ENCODE results near the gene RSRP1.
A peak's percentile ranks its signal among the peaks of the same experiment; 100 is the strongest.

RSRP1 gene

DNA sequence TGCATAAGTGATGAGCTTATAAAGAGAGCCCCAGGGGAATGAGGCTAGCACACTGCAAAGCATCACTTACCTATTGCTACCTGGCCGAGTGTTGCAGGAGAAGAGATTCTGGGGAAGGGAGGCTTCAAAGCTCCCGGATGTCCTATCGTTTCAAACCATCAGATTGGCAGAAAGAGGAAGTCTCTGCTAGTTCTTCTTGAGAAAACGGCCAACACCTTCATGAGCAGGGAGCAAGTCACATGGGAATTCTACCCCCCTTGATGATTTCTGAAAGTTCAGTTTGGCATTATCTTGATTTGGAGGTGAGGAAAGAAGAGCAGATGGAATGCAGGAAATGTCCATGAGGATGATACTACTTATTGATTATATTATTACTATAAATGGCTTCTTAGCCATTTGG lies 31.1 kb downstream of the RSRP1 start:
- DNase-seq, result no peak

DNA sequence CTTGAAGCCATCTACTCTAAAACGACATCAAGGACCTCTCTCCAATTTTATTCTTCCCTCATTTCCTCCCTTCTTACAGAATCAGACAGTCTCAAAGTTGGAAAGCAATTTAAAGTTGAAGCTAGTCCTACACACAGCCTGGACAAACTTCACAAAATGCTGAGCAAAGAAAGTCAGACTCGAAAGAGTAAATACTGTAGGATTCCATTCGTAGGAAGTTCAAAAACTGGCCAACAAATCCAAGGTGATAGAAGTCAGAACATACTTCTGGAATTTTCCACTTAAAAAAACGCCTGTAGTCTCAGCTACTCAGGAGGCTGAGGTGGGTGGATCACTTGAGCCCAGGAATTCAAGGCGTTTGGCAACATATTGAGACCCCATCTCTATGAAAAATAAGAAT lies 34.5 kb downstream of the RSRP1 start:
- no peak for DNase-seq

DNA sequence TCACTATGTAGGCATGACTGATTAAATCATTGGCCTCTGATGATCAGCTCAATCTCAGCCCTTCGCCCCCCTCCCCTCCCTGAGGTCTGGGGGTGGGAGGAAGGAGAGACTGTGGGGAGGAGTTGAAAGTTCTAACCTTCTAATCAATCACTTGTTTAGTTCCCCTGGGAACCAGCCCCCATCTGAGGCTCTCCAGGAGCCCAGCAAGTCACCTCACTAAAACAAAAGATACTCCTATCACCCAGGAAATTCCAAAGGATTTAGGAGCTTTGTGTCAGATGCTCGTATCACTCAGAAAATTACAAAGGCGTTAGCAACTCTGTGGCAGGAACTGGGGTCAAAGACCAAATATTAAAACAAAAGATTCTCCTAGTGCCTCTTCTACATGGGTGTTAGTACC lies 36.5 kb downstream of the RSRP1 start:
- no peak for DNase-seq

DNA sequence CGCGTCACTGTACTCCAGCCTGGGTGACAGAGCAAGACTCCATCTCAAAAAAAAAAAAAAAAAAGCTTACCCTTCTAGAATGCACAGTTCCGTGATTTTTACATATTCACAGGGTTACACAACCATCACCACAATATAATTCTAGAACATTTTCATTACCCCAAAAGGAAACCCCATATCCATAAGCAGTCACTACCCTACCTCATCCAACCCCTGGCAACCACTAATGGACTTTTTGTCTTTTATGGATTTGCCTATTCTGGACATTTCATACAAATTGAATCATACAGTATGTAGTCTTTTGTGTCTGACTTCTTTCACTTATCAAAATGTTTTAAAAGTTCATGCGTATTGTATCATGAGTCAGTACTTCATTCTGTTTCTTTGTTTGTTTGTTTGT lies 37.7 kb downstream of the RSRP1 start:
- DNase-seq, result no peak

DNA sequence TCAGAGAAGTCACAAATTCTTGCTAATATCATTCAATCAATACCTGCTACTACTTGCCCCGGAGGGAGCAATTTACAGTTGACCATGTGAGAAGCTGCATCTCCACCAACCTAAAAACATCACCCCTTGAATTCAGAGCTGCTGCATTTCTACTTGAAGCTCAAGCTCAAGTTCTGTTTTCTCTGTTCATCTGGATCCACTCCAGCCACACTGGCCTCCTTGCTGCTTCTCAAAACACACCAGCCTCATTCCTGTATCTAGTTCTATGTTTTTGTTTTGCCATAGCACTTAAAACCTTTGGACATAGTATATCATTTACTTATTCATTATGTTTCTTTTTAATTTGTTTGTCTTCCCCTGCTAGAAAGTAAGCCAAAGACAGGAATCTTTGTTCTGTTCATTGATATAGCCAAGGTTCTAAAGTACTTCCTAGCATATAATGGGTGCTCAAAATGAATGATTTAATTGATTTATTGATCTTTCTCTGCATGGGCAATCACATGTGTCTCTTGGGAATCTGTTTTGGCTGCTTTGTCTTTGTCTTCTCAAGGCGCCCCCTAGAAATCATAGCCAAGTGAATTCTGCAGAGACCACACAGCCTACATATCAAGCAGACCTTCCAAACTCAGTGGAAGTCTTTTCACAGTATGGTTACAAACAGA lies 38.6 kb downstream of the RSRP1 start:
- DNase-seq, result no peak

DNA sequence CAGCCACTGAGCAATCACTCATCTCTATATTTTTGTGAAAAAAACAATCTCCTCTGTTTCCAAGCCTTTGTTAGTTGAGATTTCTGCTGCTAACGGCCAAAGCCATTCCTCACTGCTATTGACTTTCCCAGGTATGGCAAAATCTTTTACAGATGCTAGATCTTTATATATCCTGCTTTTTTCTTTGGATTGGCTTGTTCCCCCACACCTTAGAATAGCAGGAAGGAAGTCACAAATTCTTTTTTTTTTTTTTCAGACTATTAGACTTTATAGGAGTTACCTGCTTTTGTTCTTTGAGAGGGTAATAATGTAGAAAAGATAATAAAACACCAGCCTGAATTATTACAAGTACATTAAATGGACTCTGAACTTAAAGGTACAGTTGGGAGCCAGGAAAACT lies 39.2 kb downstream of the RSRP1 start:
- DNase-seq, result no peak

DNA sequence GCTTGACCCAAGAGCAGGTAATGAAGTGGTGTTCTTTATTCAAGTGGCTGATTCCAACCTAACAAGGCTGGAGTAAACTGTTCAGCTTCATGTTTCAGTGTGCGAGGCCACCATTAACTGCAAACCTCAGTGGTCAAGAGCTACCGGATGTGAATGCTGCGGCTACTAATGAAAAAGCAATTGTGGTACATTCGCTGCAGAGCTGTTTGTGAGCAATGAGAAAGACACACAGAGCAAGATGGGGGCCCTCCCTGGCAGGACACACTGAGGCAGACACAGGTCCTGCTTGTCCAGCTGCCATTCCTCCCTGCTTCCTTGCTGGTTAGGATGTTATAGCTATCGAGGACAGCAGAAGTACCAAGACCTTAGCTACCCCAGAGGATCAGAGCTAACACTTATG lies 41.1 kb downstream of the RSRP1 start:
- DNase-seq, result no peak

DNA sequence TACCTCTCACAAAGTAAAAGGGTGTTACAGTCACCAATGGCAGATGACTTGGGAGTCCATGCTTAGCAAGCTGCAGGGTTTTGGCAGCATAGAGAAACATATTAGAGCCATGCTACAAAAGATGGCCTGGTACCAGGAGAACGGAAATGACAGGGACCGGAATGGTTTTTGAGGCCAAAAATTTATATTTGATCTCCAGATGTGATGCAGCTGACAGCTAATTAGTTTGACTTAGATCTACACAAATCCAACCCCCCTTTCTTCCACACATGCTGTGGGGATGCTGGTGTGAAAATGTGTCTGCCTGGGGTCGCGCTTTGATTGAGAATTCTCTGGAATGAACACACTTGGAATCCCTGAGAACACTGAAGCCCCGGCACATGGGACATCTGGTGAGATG lies 41.5 kb downstream of the RSRP1 start:
- no peak for DNase-seq

DNA sequence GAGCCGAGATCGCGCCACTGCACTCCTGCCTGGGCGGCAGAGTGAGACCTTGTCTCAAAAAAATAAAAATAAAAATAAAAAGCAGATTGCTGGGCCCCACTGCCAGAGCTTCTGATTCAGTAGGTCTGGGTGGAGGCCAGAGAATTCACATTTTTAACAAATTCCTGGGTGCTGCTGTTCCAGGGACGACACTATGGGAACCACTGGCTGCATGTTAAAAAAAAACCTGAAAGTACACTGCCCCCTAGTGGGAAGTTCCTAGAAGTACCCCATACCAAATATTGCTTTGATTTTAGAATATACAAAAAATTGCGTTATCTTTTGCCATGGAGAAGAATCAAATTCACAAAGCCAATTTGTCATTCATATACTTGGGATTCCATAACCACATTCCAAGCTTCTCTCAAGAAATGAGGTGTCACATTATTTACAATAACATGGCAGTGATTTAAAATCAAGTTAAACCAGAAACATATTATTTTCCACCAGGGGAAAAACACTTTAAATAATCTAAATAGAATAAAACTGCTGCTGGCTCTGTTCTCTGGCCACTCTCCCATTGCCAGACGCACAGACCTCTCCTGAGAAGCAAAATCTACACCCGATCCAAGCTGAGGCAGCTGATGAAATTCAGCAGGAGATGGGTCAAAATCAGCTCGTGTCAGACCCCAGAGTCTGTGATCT lies 42.3 kb downstream of the RSRP1 start:
- peak; percentile 82 for DNase-seq

DNA sequence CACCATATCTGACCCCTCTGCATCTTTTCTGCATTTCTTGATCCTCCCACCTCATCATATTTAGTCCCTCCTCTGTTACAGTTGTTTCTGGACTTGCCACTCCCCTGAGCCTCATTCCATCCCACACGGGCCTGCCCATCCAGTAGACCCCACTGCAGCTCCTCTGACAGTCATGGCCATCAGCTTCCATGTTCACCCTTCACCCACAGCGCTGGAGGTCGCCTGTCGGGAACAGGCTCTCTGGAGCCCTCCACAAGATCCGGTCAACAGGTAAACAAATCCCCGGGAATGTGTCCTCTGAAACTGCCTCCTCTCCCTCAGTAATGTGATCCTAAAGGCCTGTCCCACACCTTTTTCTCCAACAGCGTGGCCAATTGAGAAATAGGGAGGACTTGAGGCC lies 46.2 kb downstream of the RSRP1 start:
- no peak for DNase-seq

DNA sequence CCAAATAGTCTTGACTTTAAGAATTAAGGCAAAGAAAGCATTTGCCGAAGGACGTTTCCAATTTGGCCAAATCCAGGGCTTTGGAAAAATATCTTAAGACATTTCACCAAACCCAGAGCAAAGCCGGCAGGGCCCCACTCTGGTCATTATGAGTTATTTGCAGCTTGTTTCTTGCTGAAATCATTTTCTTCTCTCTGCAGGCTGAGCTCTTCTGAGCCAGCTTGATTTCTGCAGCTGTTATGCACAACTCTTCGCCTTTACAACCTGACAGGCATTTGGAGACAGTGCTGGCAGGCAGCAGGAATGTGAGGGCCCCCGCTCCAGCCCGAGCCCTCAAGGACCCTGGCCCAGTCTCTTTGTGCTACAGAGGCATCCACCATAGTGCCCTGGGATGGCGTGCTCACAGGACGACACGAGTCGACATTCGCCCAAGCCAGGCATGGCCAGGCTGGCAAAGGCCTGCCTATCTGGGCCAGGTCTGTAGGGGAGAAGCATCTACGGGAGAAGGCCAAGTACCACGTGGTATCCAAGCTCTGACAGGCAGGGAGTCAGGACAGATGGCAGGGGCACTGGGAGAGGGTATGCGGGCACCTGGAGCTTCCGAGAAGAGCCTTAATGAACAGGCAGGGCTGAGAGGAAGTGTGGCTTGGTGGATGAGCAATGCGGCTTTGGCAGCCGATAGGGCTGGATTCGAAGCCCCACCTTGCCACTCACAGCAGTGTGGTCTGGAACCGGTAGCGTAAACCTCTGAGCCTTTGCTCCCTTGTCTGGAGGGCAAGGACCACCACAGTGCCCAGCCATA lies 47.2 kb downstream of the RSRP1 start:
- DNase-seq, result no peak

DNA sequence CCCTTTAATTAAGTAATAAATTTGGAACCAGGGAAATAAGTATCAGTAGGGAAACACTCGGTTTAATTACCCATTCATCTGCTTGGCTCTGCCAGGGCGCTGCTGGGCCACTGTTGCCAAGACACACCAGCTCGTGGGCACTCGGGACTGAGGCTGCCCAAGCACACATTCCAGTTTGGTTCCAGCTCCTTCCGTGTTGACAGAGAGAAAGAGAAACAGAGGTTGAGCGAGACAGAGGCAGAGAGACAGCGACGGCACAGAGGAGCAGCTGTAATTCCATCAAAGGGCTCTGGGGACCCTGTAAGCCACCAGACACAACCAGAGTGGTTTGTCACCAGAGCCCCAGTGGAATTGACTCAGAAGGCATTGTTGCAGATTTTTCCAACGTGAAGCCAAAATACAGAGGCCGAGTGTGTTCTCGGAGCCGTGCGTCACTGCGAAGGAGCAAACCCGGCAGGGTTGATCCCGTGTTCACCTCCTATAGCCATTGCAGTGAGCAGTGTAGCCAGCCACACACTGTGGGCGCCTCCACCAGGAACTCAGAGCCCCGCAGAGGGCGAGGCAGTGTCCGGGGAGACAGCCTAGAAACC lies 48.5 kb downstream of the RSRP1 start:
- peak; percentile 49 for DNase-seq

DNA sequence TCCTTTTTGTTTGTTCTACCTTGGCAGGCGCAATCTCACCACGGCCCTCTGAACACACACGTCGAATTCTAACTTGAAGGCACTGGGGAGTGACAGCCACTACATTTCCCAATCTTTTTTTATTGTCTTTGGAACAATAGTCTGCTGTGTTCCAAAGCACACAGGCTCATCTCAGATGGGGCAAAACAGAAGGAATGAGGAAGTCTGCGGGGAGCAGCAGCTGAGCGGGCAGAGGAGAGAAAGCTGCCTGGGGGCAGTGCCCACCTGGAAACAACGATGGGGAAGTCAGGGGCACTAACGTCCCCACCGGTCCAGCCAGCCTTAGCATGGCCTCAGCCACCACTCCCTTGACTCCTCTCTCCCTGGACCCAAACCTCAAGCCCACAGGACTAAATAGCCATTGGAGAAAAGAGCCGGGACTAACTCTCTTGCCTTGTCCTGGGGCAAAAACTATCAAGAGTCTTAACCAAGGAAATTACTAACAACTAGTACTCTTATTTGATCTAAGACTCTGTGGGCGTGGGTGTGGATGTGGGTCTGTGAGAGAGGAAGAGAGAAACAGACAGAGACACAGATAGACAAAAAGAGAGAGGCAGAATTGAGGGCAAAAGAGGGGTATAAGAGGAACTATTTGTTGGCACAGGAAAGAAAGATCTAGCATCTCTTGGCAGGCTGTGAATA lies 49.1 kb downstream of the RSRP1 start:
- DNase-seq, result no peak

DNA sequence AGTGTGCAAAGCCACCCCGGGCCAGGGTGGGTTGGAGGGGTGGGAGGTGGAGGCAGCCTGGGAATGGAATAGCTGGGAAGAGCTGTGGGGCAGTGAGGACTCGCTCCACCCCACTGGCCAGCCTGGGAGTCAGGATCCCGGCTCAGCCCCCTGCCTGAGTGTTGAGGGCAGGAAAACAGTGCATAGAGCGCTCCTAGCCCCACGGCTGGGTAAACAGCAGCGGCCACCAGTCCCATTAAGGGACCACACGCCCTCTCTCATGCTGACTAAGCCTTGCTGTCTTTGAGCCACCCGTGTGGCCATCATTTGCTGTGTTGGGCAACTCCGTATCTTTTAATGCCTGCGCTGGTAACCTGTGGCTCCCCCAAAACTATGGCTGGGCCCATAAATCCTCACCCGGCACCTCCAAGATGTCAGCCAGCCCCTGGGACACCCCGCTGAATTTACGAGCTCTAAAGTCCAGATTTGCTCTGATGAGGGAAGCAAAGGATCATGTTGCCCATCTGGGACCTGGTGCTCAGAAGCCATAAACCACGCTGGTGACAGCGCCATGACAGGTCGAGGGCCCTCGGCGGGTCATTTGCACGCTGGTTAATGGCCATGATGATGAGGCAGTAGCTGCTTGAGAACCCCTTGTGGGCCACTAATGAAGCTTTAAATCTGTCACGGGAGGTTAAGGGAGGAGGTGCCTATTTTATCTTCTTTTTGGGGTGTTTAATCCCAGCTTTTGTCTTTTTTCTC lies 49.8 kb downstream of the RSRP1 start:
- no peak for DNase-seq

DNA sequence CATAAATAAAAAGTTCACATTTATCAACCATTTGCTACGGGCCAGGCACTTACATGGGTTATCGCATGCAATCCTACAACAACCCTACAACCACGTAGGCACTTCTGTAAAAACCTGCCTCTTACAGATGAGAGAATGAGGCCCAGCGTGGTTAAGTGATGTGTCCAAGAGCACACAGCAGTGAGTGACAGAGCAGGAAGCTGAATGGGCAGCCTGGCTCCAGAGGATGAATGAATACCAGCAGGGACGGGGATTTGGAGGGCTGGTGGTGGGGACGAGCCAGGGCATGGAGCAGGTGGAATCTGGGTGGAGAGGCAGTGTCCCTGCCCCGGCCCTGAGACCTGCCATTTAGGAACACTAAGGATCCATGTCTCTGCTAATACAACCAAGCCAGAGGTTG lies 50.4 kb downstream of the RSRP1 start:
- DNase-seq, result no peak

DNA sequence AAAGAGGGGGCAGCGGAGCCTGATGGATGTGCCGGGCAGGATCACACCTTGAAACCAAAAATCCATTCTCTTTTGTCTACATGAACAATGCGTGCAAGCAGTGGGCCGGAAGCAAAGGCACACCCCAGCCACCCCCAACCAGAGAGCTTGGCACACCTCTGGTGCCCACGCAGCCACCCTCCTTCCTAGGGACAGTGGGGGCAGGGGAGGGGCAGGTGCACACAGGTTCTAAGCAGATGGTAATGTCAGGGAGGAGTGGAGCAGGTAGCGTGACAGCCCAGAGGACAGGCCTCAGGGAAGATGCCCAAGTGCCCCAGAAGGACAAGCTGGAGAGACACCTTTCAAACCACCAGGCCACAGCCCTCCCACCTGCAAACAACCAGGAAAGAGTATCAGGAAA lies 51.4 kb downstream of the RSRP1 start:
- DNase-seq, result no peak

DNA sequence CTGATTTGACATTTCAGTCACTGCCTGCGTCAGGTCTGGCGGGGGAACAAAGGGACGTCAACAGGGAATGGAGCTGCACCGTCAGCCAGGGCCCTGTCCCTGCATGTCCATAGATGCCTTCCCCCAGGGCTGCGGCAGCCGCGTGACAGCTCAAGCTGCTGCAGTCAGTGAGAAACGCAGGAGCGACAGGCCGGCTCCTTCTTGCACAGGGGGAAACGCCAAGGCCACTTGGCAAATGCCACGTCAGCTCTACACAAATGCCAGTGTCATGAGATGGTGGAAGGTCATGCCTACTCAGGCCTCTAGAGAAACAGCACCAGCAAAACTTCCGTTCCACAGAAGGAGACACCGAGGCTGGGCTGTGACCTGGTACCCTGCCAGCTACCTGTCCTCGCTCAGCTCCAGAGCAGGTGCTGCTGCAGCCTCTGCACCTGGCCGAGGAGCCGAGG lies 52.7 kb downstream of the RSRP1 start:
- DNase-seq, result no peak

DNA sequence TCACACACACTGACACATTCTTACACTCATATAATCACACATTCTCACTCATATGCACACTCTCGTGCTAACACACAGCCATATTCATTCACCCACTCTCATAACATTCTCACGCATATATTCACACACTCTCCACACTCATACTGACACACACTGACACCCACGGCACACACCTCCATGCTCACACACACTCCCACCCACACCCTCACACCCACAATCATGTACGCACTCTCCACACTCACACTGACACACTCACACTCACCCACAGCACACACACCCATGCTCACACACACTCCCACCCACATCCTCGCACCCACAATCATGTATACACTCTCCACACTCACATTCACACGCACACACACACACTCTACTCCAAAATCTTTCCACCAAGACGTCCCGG lies 53.2 kb downstream of the RSRP1 start:
- DNase-seq, result no peak

DNA sequence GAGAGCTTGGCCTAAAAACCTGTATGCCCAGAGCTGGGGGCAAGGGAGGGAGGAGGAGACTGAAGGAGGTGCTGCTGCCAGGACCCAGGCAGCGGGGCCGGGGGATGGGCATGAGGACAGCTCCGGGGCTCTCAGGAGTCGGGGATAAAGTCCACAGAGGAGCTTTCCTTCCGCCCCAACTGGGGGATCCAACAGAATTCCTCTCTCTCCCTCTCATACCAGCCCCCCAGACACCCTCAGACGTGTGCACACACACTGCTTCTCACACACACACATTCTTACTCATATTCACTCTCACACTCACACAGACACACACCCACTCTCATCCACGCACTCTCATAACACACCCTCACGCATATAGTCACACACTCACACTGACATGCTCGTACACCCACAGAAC lies 54.0 kb downstream of the RSRP1 start:
- no peak for DNase-seq
